Brain microvascular endothelial cell (primary cell): ENCODE data around the gene LRRC25.

Experiments
- DNase-seq: peaks from one replicate; pipeline ENCODE4 v3.0.0-alpha.2; 2020
- H3K27ac ChIP-seq: fragments of 250-450 bp; sonication (Bioruptor Pico); 2 replicates; pipeline ENCODE4 v1.5.1; 2020; ENCODE audit warnings: mild to moderate bottlenecking, moderate library complexity
- H3K27me3 ChIP-seq: fragments of 250-450 bp; sonication (Bioruptor Pico); replicated peaks from 2 replicates; pipeline ENCODE4 v1.5.1; 2020; ENCODE audit warnings: mild to moderate bottlenecking
- H3K36me3 ChIP-seq: fragments of 250-450 bp; sonication (Bioruptor Pico); replicated peaks from 2 replicates; pipeline ENCODE4 v1.5.1; 2020; ENCODE audit warnings: mild to moderate bottlenecking
- H3K4me3 ChIP-seq: 2 replicates; pipeline ENCODE4 v1.5.1; 2011; ENCODE audit warnings: low read depth, mild to moderate bottlenecking, control low read depth, low read length, moderate library complexity
- CTCF ChIP-seq: IDR thresholded peaks from 2 replicates; pipeline ENCODE4 v1.5.1; 2011; ENCODE audit warnings: low read depth, mild to moderate bottlenecking, moderate library complexity, low read length, control low read depth, inconsistent platforms; ENCODE audit errors: missing control alignments
- in situ Hi-C: cut with HindIII; loops from 2 replicates; pipeline ENCODE4 v1.10.0; 2017; ENCODE audit warnings: low sequenced_read_pairs, low pct_ligation_motif_present

Gene LRRC25

GRCh38 chr19:18436671-18437490 is 39.5 kb upstream of the LRRC25 start:
- Histone ChIP-seq H3K27me3 (no peaks in the 10 kb centered on the region), H3K4me3 (peak overlapping the region; percentile 58), H3K36me3 (peaks cover 16% of the 10 kb centered on the region), H3K27ac (no peak overlapping the region)
- peak; percentile 72 for DNase-seq
- peak; percentile 16 for TF ChIP-seq CTCF
- in situ Hi-C loops = no loop called here

- in situ Hi-C loops = no loop called here
- no peak overlapping the region for H3K27ac ChIP-seq
Observed at GRCh38 chr19:18435842-18436670, 38.6 kb upstream of the LRRC25 start.

GRCh38 chr19:18435178-18435841 is 37.9 kb upstream of the LRRC25 start:
- H3K4me3 ChIP-seq = no peak overlapping the region
- H3K27me3 ChIP-seq = no peaks in the 10 kb centered on the region
- no peak overlapping the region for H3K27ac ChIP-seq
- peaks cover 16% of the 10 kb centered on the region for H3K36me3 ChIP-seq
- no peak for DNase-seq
- in situ Hi-C loops = no loop called here
- no peak for TF ChIP-seq CTCF

More at GRCh38 chr19:18435842-18436670, 38.6 kb upstream of the LRRC25 start:
- Histone ChIP-seq H3K4me3 (no peak overlapping the region), H3K36me3 (peaks cover 16% of the 10 kb centered on the region), H3K27me3 (no peaks in the 10 kb centered on the region)
- DNase-seq = no peak
- TF ChIP-seq CTCF = no peak

GRCh38 chr19:18434411-18435175 is 37.2 kb upstream of the LRRC25 start:
- H3K27me3 ChIP-seq = no peaks in the 10 kb centered on the region
- peak overlapping the region; percentile 50 for H3K4me3 ChIP-seq
- no peak for TF ChIP-seq CTCF
- H3K36me3 ChIP-seq = peaks cover 16% of the 10 kb centered on the region
- no peak for DNase-seq
- in situ Hi-C loops = no loop called here
- H3K27ac ChIP-seq = no peak overlapping the region

GRCh38 chr19:18433735-18434398 is 36.4 kb upstream of the LRRC25 start:
- no peak for DNase-seq
- in situ Hi-C loops = no loop called here
- H3K36me3 ChIP-seq = peaks cover 16% of the 10 kb centered on the region
- H3K27ac ChIP-seq = no peak overlapping the region
- peak overlapping the region; percentile 58 for H3K4me3 ChIP-seq
- no peaks in the 10 kb centered on the region for H3K27me3 ChIP-seq
- no peak for TF ChIP-seq CTCF
